Smooth muscle cell of the brain vasculature (primary cell): ENCODE data around the gene TAS1R3.
A peak's percentile ranks its signal among the peaks of the same experiment; 100 is the strongest.

Experiments
- DNase-seq: peaks from one replicate; pipeline ENCODE4 v3.0.0-alpha.2; 2012; ENCODE audit warnings: low read depth, low spot score

The TAS1R3 gene

GRCh38 chr1:1295154-1295923 is 35.7 kb upstream of the TAS1R3 start:
- no peak for DNase-seq

GRCh38 chr1:1296070-1297061 is 34.7 kb upstream of the TAS1R3 start:
- no peak for DNase-seq

- no peak for DNase-seq
Observed at GRCh38 chr1:1297802-1298424, 33.2 kb upstream of the TAS1R3 start.

GRCh38 chr1:1298861-1299685 is 32.0 kb upstream of the TAS1R3 start:
- DNase-seq, result no peak

- no peak for DNase-seq
Observed at GRCh38 chr1:1299686-1300351, 31.3 kb upstream of the TAS1R3 start.

- no peak for DNase-seq
Observed at GRCh38 chr1:1300352-1300739, 30.7 kb upstream of the TAS1R3 start.

- no peak for DNase-seq
Observed at GRCh38 chr1:1302006-1302430, 29.1 kb upstream of the TAS1R3 start.

GRCh38 chr1:1302951-1303509 is 28.1 kb upstream of the TAS1R3 start:
- no peak for DNase-seq

- no peak for DNase-seq
Observed at GRCh38 chr1:1303736-1304135, 27.3 kb upstream of the TAS1R3 start.

GRCh38 chr1:1304331-1305299 is 26.5 kb upstream of the TAS1R3 start:
- DNase-seq, result peak; percentile 35

GRCh38 chr1:1305300-1306069 is 25.6 kb upstream of the TAS1R3 start:
- no peak for DNase-seq

GRCh38 chr1:1306070-1306660 is 24.9 kb upstream of the TAS1R3 start:
- no peak for DNase-seq

- DNase-seq, result no peak
Observed at GRCh38 chr1:1306661-1307260, 24.3 kb upstream of the TAS1R3 start.

GRCh38 chr1:1307261-1307922 is 23.7 kb upstream of the TAS1R3 start:
- DNase-seq, result no peak

GRCh38 chr1:1307923-1308755 is 22.9 kb upstream of the TAS1R3 start, which contains the start of the genes ACAP3 and PUSL1:
TSS of gene ACAP3 (minus strand) at chr1:1307930. CDS start at chr1:1307815, 115 bp downstream.
TSS of gene PUSL1 (plus strand) at chr1:1308597. CDS start at chr1:1308644, 47 bp downstream.
- peak; percentile 72 for DNase-seq

- no peak for DNase-seq
Observed at GRCh38 chr1:1308756-1309250, 22.3 kb upstream of the TAS1R3 start.
